OCI-LY3 (cell line): Measurements from ENCODE around the gene L2HGDH.

Experiments
- H2AFZ ChIP-seq: fragments of 200-600, 300-600 bp; shearing (Covaris generic); 2 replicates; pipeline ENCODE4 v1.6.0; 2014; ENCODE audit warnings: antibody characterized with exemption, low read depth, low read length
- H3K27ac ChIP-seq: fragments of 200-600, 300-600 bp; sonication (generic); 2 replicates; pipeline ENCODE4 v1.5.1; 2014; ENCODE audit warnings: mild to moderate bottlenecking, low read length, moderate library complexity, mixed read lengths
- H3K27me3 ChIP-seq: fragments of 200-600, 300-600 bp; sonication (generic); 2 replicates; pipeline ENCODE4 v1.6.1; 2014; ENCODE audit warnings: low read depth, low read length, mixed read lengths
- H3K36me3 ChIP-seq: fragments of 200-600, 300-600 bp; sonication (generic); replicated peaks from 2 replicates; pipeline ENCODE3; 2014; ENCODE audit warnings: low read depth, low read length, mixed read lengths
- H3K4me1 ChIP-seq: fragments of 300-600, 200-600 bp; sonication (generic); 2 replicates; pipeline ENCODE4 v1.6.1; 2014; ENCODE audit warnings: low read length, mixed read lengths
- H3K4me2 ChIP-seq: fragments of 200-600, 300-600 bp; sonication (generic); 2 replicates; pipeline ENCODE4 v1.6.1; 2014; ENCODE audit warnings: low read length, mixed read lengths
- H3K4me3 ChIP-seq: fragments of 300-600, 200-600 bp; sonication (generic); 2 replicates; pipeline ENCODE4 v1.5.1; 2014; ENCODE audit warnings: antibody characterized with exemption, mild to moderate bottlenecking, low read length, moderate library complexity
- H3K79me2 ChIP-seq: fragments of 300-600, 200-600 bp; shearing (Covaris generic); 2 replicates; pipeline ENCODE4 v1.6.1; 2014; ENCODE audit warnings: mild to moderate bottlenecking, low read length, mixed read lengths
- H3K9ac ChIP-seq: fragments of 300-600, 200-600 bp; shearing (Covaris generic); 2 replicates; pipeline ENCODE4 v1.6.0; 2014; ENCODE audit warnings: mild to moderate bottlenecking, low read length, moderate library complexity
- H3K9me3 ChIP-seq: fragments of 200-600, 300-600 bp; shearing (Covaris generic); 2 replicates; pipeline ENCODE4 v1.6.1; 2014; ENCODE audit warnings: low read length, mixed read lengths; ENCODE audit not compliant: insufficient read depth
- H4K20me1 ChIP-seq: fragments of 200-600, 300-600 bp; sonication (generic); 2 replicates; pipeline ENCODE4 v1.6.1; 2016; ENCODE audit warnings: low read length, mixed read lengths; ENCODE audit not compliant: insufficient read depth
- EZH2phosphoT487 ChIP-seq: fragments of 200-600 bp; shearing (Covaris generic); IDR thresholded peaks from 2 replicates; pipeline ENCODE4 v1.6.1; 2018; ENCODE audit warnings: antibody characterized with exemption, mixed run types, low read depth
- TF ChIP-seq, protein P1 (sequence below): fragments of 200-600, 300-600 bp; sonication (generic); IDR thresholded peaks from 2 replicates; pipeline ENCODE4 v1.5.1; 2014; ENCODE audit warnings: antibody characterized with exemption, low read length, low read depth

The L2HGDH gene

GRCh38 chr14:50230701-50231474 lies 81.1 kb downstream of the L2HGDH start:
- H3K9ac ChIP-seq: peak overlapping the region; percentile 88
- H3K79me2 ChIP-seq: peaks cover 41% of the 10 kb centered on the region
- peaks cover 21% of the 10 kb centered on the region for H4K20me1 ChIP-seq
- peaks cover 13% of the 10 kb centered on the region for H3K36me3 ChIP-seq
- peak overlapping the region; percentile 82 for H2AFZ ChIP-seq
- H3K4me2 ChIP-seq: peak overlapping the region; percentile 85
- no peaks in the 10 kb centered on the region for H3K9me3 ChIP-seq
- peak overlapping the region; percentile 98 for H3K4me3 ChIP-seq
- H3K27ac ChIP-seq: peak overlapping the region; percentile 75
- TF ChIP-seq, protein P1, sequence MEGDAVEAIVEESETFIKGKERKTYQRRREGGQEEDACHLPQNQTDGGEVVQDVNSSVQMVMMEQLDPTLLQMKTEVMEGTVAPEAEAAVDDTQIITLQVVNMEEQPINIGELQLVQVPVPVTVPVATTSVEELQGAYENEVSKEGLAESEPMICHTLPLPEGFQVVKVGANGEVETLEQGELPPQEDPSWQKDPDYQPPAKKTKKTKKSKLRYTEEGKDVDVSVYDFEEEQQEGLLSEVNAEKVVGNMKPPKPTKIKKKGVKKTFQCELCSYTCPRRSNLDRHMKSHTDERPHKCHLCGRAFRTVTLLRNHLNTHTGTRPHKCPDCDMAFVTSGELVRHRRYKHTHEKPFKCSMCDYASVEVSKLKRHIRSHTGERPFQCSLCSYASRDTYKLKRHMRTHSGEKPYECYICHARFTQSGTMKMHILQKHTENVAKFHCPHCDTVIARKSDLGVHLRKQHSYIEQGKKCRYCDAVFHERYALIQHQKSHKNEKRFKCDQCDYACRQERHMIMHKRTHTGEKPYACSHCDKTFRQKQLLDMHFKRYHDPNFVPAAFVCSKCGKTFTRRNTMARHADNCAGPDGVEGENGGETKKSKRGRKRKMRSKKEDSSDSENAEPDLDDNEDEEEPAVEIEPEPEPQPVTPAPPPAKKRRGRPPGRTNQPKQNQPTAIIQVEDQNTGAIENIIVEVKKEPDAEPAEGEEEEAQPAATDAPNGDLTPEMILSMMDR: no peak
- no peak for TF ChIP-seq EZH2phosphoT487
- H3K27me3 ChIP-seq: no peaks in the 10 kb centered on the region
- H3K4me1 ChIP-seq: peaks cover 17% of the 10 kb centered on the region

DNA sequence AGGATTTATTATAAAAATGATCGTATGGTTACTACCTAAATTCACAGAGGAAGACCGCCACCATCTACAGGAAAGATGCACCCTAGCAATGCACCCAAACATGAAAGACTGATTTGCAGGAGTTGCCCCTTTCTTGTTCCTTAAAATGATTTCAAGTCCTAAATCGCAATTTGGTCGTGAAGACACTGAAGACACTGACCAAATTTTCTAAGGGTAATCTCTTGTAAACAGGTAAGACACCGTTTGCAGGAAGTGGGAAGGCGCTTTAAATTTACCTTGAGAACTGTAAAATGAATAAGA lies 81.7 kb downstream of the L2HGDH start:
- Histone ChIP-seq H2AFZ (no peak overlapping the region), H3K27ac (peak overlapping the region; percentile 75), H3K27me3 (no peaks in the 10 kb centered on the region), H3K36me3 (peaks cover 11% of the 10 kb centered on the region), H3K4me2 (peak overlapping the region; percentile 85), H3K4me1 (peaks cover 17% of the 10 kb centered on the region), H3K79me2 (peaks cover 41% of the 10 kb centered on the region), H4K20me1 (peaks cover 21% of the 10 kb centered on the region), H3K9me3 (no peaks in the 10 kb centered on the region), H3K9ac (peak overlapping the region; percentile 88), H3K4me3 (peak overlapping the region; percentile 98)
- TF ChIP-seq, protein P1: no peak
- TF ChIP-seq EZH2phosphoT487: no peak

DNA sequence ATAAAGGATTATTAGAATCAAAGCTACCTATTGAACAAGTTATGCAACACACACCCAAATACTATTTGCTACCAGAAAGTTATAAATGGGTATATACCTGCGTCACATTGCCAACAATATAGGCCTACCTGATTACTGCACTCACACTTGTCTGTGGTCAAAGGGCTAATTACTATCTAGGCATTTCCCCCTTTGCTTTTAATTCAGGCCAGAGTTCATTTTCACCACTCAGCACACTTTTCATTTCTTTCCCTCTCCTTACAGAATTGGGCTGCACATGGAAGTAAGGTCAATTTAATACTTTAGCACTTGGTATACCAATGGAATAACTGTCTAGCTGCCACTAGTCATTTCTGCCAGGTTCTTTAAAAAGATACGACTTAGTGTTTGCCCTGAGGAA lies 82.3 kb downstream of the L2HGDH start:
- no peak overlapping the region for H3K27ac ChIP-seq
- H3K79me2 ChIP-seq: peaks cover 41% of the 10 kb centered on the region
- TF ChIP-seq, protein P1: no peak
- no peak for TF ChIP-seq EZH2phosphoT487
- peaks cover 17% of the 10 kb centered on the region for H3K4me1 ChIP-seq
- peak overlapping the region; percentile 85 for H3K4me2 ChIP-seq
- H4K20me1 ChIP-seq: peaks cover 21% of the 10 kb centered on the region
- peak overlapping the region; percentile 88; the same call in 1 of the 2 replicates for H3K9ac ChIP-seq
- peak overlapping the region; percentile 98 for H3K4me3 ChIP-seq
- peaks cover 7% of the 10 kb centered on the region for H3K36me3 ChIP-seq
- no peaks in the 10 kb centered on the region for H3K27me3 ChIP-seq
- no peak overlapping the region for H2AFZ ChIP-seq
- no peaks in the 10 kb centered on the region for H3K9me3 ChIP-seq

DNA sequence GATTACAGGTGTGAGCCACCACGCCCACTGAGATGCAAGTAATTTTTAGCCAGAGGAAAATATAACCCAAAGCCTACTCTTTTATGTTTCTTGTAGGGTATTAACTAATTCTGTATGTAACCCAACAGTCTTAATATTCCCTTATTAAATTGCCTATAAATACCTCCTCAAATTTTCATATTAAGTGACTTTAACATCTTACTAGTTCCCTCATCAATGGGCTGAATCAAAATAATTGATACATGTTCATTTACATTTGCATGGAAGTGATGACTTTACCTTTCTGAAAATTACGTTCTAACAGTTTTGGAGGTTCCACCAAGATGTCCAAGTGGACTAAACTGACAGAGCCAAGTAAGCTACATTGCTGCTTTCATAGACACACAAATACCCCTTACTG lies 83.7 kb downstream of the L2HGDH start:
- H3K27me3 ChIP-seq: no peaks in the 10 kb centered on the region
- peaks cover 7% of the 10 kb centered on the region for H3K36me3 ChIP-seq
- no peaks in the 10 kb centered on the region for H3K9me3 ChIP-seq
- no peak overlapping the region for H3K9ac ChIP-seq
- H4K20me1 ChIP-seq: peaks cover 21% of the 10 kb centered on the region
- no peak overlapping the region for H3K27ac ChIP-seq
- H3K79me2 ChIP-seq: peaks cover 41% of the 10 kb centered on the region
- no peak overlapping the region for H2AFZ ChIP-seq
- H3K4me2 ChIP-seq: no peak overlapping the region
- peaks cover 12% of the 10 kb centered on the region for H3K4me1 ChIP-seq
- no peak for TF ChIP-seq EZH2phosphoT487
- no peak overlapping the region for H3K4me3 ChIP-seq
